Upper lobe of left lung (tissue), 6 donors: ENCODE data around the gene UBE2G1. TPM values are rescaled to one million over a fixed set of nuclear protein-coding genes. Genes with fewer than 3 reads are reported as not detected.

Source experiments
- ATAC-seq, 2 donors: fragments of 200-7000 bp; cut with Tn5 transposase; one replicate each; pipeline ENCODE4 v1.9.1; 2022; ENCODE audit warnings: mild to moderate bottlenecking in 2 of 2, moderate library complexity in 2 of 2; ENCODE audit not compliant: low FRiP score in 2 of 2
- DNase-seq, 2 donors: peaks; one replicate each; pipeline ENCODE4 v3.0.0-alpha.2; 2019 to 2020
- H3K27ac ChIP-seq, 4 donors: fragments of 200-600 bp; sonication (generic); one replicate each; pipeline ENCODE4 v1.5.1; 2016 to 2019
- H3K27me3 ChIP-seq, 4 donors: fragments of 200-600 bp; sonication (generic); one replicate each; pipeline ENCODE4 v1.5.1; 2017 to 2019
- H3K36me3 ChIP-seq, 4 donors: fragments of 200-600 bp; sonication (generic); one replicate each; pipeline ENCODE4 v1.5.1; 2016 to 2019
- H3K4me1 ChIP-seq, 4 donors: fragments of 200-600 bp; sonication (generic); one replicate each; pipeline ENCODE4 v1.5.1; 2018 to 2019
- H3K4me3 ChIP-seq, 4 donors: fragments of 200-600 bp; sonication (generic); one replicate each; pipeline ENCODE4 v1.5.1; 2017 to 2019; ENCODE audit warnings: mild to moderate bottlenecking in 2 of 4, moderate library complexity in 1 of 4
- H3K9me3 ChIP-seq, 4 donors: fragments of 200-600 bp; sonication (generic); one replicate each; pipeline ENCODE4 v1.5.1; 2018 to 2019
- CTCF ChIP-seq, 6 experiments: fragments of 450-650 bp in 4 of 6; fragments of 200-600 bp in 2 of 6; sonication (generic) in 2 of 6; IDR thresholded peaks; one replicate each; pipeline ENCODE4 v1.5.1; 2016 to 2019; ENCODE audit warnings: antibody characterized with exemption in 6 of 6
- EP300 ChIP-seq, 4 donors: sonication (generic); formaldehyde crosslinking; IDR thresholded peaks; one replicate each; pipeline ENCODE4 v1.5.1; 2017; ENCODE audit warnings: antibody characterized with exemption in 4 of 4, control low read depth in 2 of 4
- POLR2A ChIP-seq, 4 donors: fragments of 450-650 bp; IDR thresholded peaks; one replicate each; pipeline ENCODE4 v1.5.1; 2016 to 2017; ENCODE audit warnings: antibody characterized with exemption in 4 of 4, mild to moderate bottlenecking in 2 of 4
- POLR2AphosphoS5 ChIP-seq, 2 donors: sonication (generic); formaldehyde crosslinking; IDR thresholded peaks; one replicate each; pipeline ENCODE4 v1.5.1; 2017; ENCODE audit warnings: antibody characterized with exemption in 2 of 2
- WGBS, 2 donors: methylation state at CpG; one replicate each; pipeline ENCODE4 v1.1.5; 2017 to 2018; 5-methylcytosine and 5-hydroxymethylcytosine counted together
- total RNA-seq, 6 donors: library from RNA; depleted of rRNA in 4 of 6; stranded (reverse); fragments of >200 nt in 4 of 6; gene quantifications; one replicate each; pipeline versions ENCODE4 v1.1.0 to v1.2.1, GENCODE V29; 2016 to 2021
- donor health status: DM: no; HTN: no; CAD: no; lungs with moderate emphysema.
- donor health status: DM: no; HTN: yes; CAD: no; lungs with severe emphysema.

UBE2G1 gene
- total RNA-seq, 6 donors from 2014 or later: 24.5 to 45.8 (median 35.8) TPM

- no peak overlapping the region for H3K4me3 ChIP-seq
- H3K4me1 ChIP-seq: peaks cover 37 to 60% (median 49%) of the 10 kb centered on the region in 4 donors
- DNase-seq (no peak), ATAC-seq (peak in 1 of 2 donors; percentile 61)
- H3K9me3 ChIP-seq: no peaks in the 10 kb centered on the region
- WGBS, 2 donors: 45 to 58% methylated on average over 7 of the region's 7 CpGs
- TF ChIP-seq EP300 (IDR thresholded peaks at IDR 0.05) (no peak), POLR2AphosphoS5 (IDR thresholded peaks at IDR 0.05) (no peak), CTCF (IDR thresholded peaks at IDR 0.05) (no peak), POLR2A (IDR thresholded peaks at IDR 0.05) (no peak)
- no peaks in the 10 kb centered on the region for H3K27me3 ChIP-seq
- H3K36me3 ChIP-seq: no peaks in the 10 kb centered on the region
- H3K27ac ChIP-seq: peak overlapping the region in 3 of 4 donors; percentile 5 to 30 (median 27)
These were observed 53.0 kb downstream of the UBE2G1 start for GRCh38 chr17:4313221-4314114.

- H3K4me3 ChIP-seq: no peak overlapping the region
- ATAC-seq: no peak
- TF ChIP-seq POLR2A (IDR thresholded peaks at IDR 0.05) (no peak), EP300 (IDR thresholded peaks at IDR 0.05) (no peak)
- H3K36me3 ChIP-seq: peaks cover 0 to 8% (median 3%) of the 10 kb centered on the region in 4 donors
- WGBS, 2 donors: 50 to 55% methylated on average over 6 of the region's 6 CpGs
- peak overlapping the region in 3 of 4 donors; percentile 11 to 42 (median 18) for H3K27ac ChIP-seq
- no peak for DNase-seq
- peaks cover 32 to 42% (median 37%) of the 10 kb centered on the region in 4 donors for H3K4me1 ChIP-seq
- H3K9me3 ChIP-seq: no peaks in the 10 kb centered on the region
- no peaks in the 10 kb centered on the region for H3K27me3 ChIP-seq
These were observed 56.0 kb downstream of the UBE2G1 start for GRCh38 chr17:4310354-4311060.

DNA sequence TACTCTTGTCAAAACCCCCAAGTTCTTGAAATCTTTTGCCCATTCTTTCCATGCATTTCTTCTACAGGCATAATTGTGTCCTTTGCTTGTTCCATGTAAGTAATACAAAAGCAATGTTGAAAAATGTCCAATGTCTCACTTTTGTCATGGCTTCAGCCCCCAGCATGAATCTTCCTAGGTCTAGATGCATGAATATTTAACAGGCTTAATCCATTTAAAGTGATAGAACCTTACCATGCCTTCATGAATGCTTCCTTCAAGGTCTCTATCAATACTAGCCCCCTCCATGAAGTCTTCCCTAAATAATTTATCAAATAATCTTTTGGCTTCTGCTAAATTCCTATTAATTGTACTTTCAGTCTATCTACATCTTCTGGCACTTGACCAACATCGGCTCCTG, 56.6 kb downstream of the UBE2G1 start:
- ATAC-seq (no peak), DNase-seq (no peak)
- TF ChIP-seq CTCF (IDR thresholded peaks at IDR 0.05) (no peak), POLR2A (IDR thresholded peaks at IDR 0.05) (no peak), EP300 (IDR thresholded peaks at IDR 0.05) (no peak), POLR2AphosphoS5 (IDR thresholded peaks at IDR 0.05) (no peak)
- 28 to 30% methylated on average over 1 of the region's 1 CpG for WGBS, 2 donors
- Histone ChIP-seq H3K27me3 (no peaks in the 10 kb centered on the region), H3K27ac (peak overlapping the region in 3 of 4 donors; percentile 11 to 42 (median 18)), H3K9me3 (no peaks in the 10 kb centered on the region), H3K36me3 (peaks cover 0 to 8% (median 3%) of the 10 kb centered on the region in 4 donors), H3K4me3 (no peak overlapping the region), H3K4me1 (peaks cover 32 to 42% (median 37%) of the 10 kb centered on the region in 4 donors)

GRCh38 chr17:4307179-4307930, 59.1 kb downstream of the UBE2G1 start:
- no peak for TF ChIP-seq CTCF (IDR thresholded peaks at IDR 0.05)
- TF ChIP-seq EP300 (IDR thresholded peaks at IDR 0.05): no peak
- no peak for TF ChIP-seq POLR2A (IDR thresholded peaks at IDR 0.05)
- no peak for TF ChIP-seq POLR2AphosphoS5 (IDR thresholded peaks at IDR 0.05)
- no peak for ATAC-seq
- Histone ChIP-seq H3K36me3 (peaks cover 0 to 17% (median 3%) of the 10 kb centered on the region in 4 donors), H3K27ac (no peak overlapping the region), H3K9me3 (no peaks in the 10 kb centered on the region), H3K4me3 (no peak overlapping the region), H3K27me3 (no peaks in the 10 kb centered on the region), H3K4me1 (peaks cover 19 to 35% (median 26%) of the 10 kb centered on the region in 4 donors)
- WGBS, 2 donors: 86 to 89% methylated on average over 7 of the region's 7 CpGs
- DNase-seq: no peak
